Endothelial cell of umbilical vein (primary cell): ENCODE results near the gene NR2F6. TPM values are rescaled to one million over a fixed set of nuclear protein-coding genes. Genes with fewer than 3 reads are reported as not detected.

ENCODE experiments used
- BruUV-seq: library from RNA; stranded (reverse); fragments of 400-500 nt; replicated peaks from 2 replicates; lab custom pipeline; 2021; lab: Mats Ljungman, UMichigan
- CTCF ChIA-PET: fragments of 300-600, 350-600 bp; sonication (Branson Sonifier 250); formaldehyde crosslinking; loops from one replicate; lab custom pipeline; 2021; ENCODE audit warnings: antibody characterized with exemption, inconsistent platforms; lab: Charles Lee
- POLR2A ChIA-PET: fragments of 300-600, 350-600 bp; sonication (Branson Sonifier 250); formaldehyde crosslinking; loops from one replicate; lab custom pipeline; 2021; ENCODE audit warnings: antibody characterized with exemption, inconsistent platforms; lab: Charles Lee
- DNase-seq: peaks from one replicate; pipeline ENCODE4 v3.0.0-alpha.2; 2011; ENCODE audit warnings: low read depth, low spot score
- FAIRE-seq: peaks from 2 replicates; lab custom pipeline; 2011; peaks lifted over from hg19 to GRCh38; lab: Jason Lieb, UNC
- H2AFZ ChIP-seq: 2 replicates; pipeline ENCODE4 v1.6.0; 2012; ENCODE audit warnings: low read depth, low read length, control low read depth, inconsistent platforms
- H3K27ac ChIP-seq: 2 replicates; pipeline ENCODE4 v1.5.1; 2011; ENCODE audit warnings: low read depth, mild to moderate bottlenecking, control low read depth, low read length, moderate library complexity; ENCODE audit not compliant: insufficient read depth
- H3K27me3 ChIP-seq, 2 experiments: 2 replicates each; pipeline versions ENCODE4 v1.6.0 to v1.6.1; 2011; ENCODE audit warnings: low read length in 2 of 2, mixed read lengths in 1 of 2; ENCODE audit not compliant: control insufficient read depth in 2 of 2, insufficient read depth in 2 of 2
- H3K36me3 ChIP-seq, 2 experiments: 2 replicates in 1 of 2; 3 replicates in 1 of 2; pipeline ENCODE4 v1.5.1; 2011; ENCODE audit warnings: low read length in 2 of 2, mild to moderate bottlenecking in 1 of 2, moderate library complexity in 1 of 2; ENCODE audit not compliant: control insufficient read depth in 2 of 2, insufficient read depth in 2 of 2; ENCODE audit errors: extremely low read depth in 1 of 2
- H3K4me1 ChIP-seq: 3 replicates; pipeline ENCODE4 v1.5.1; 2011; ENCODE audit warnings: mild to moderate bottlenecking, low read length; ENCODE audit not compliant: control insufficient read depth, insufficient read depth; ENCODE audit errors: extremely low read depth
- H3K4me2 ChIP-seq: 2 replicates; pipeline ENCODE4 v1.6.1; 2011; ENCODE audit warnings: low read length, control low read depth, mixed read lengths; ENCODE audit not compliant: insufficient read depth
- H3K4me3 ChIP-seq, 3 experiments: fragments of 200-600 bp in 1 of 3; sonication (generic), shearing (Covaris generic) in 1 of 3; replicated peaks in 1 of 3; 2 replicates each; pipeline ENCODE4 v1.5.1; 2011 to 2016; ENCODE audit warnings: control low read depth in 3 of 3, low read length in 3 of 3, mild to moderate bottlenecking in 2 of 3, inconsistent platforms in 1 of 3, low read depth in 1 of 3, moderate library complexity in 1 of 3; ENCODE audit not compliant: insufficient read depth in 1 of 3
- H3K79me2 ChIP-seq: 2 replicates; pipeline ENCODE4 v1.6.0; 2012; ENCODE audit warnings: low read length, inconsistent platforms; ENCODE audit not compliant: control insufficient read depth, insufficient read depth
- H3K9ac ChIP-seq: replicated peaks from 2 replicates; pipeline ENCODE3; 2011; ENCODE audit warnings: low read length, control low read depth; ENCODE audit not compliant: insufficient read depth; ENCODE audit errors: extremely low read depth
- H3K9me1 ChIP-seq: replicated peaks from 3 replicates; pipeline ENCODE4 v1.6.0; 2011; ENCODE audit warnings: mild to moderate bottlenecking, low read length; ENCODE audit not compliant: control insufficient read depth, insufficient read depth; ENCODE audit errors: extremely low read depth
- H3K9me3 ChIP-seq: replicated peaks from 2 replicates; pipeline ENCODE4 v1.5.1; 2012; ENCODE audit warnings: low read length, inconsistent platforms; ENCODE audit not compliant: control insufficient read depth, insufficient read depth
- H4K20me1 ChIP-seq: replicated peaks from 2 replicates; pipeline ENCODE3; 2011; ENCODE audit warnings: mild to moderate bottlenecking, low read length; ENCODE audit not compliant: control insufficient read depth, insufficient read depth; ENCODE audit errors: extremely low read depth
- CTCF ChIP-seq, 2 donors: IDR thresholded peaks; 1 replicate in 1 of 2; 2 replicates in 1 of 2; pipeline ENCODE4 v1.5.1; 2011; ENCODE audit warnings: low read length in 2 of 2, mild to moderate bottlenecking in 2 of 2, moderate library complexity in 2 of 2, control low read depth in 1 of 2, inconsistent platforms in 1 of 2, low read depth in 1 of 2; ENCODE audit not compliant: insufficient read depth in 1 of 2; ENCODE audit errors: extremely low read depth in 1 of 2
- EZH2 ChIP-seq: IDR thresholded peaks from 2 replicates; pipeline ENCODE4 v1.6.1; 2012; ENCODE audit warnings: borderline replicate concordance, low read depth, mild to moderate bottlenecking, moderate library complexity, low read length, inconsistent platforms; ENCODE audit not compliant: severe bottlenecking
- FOS ChIP-seq: IDR thresholded peaks from 2 replicates; pipeline ENCODE4 v1.6.1; 2011; ENCODE audit warnings: mild to moderate bottlenecking, low read length, moderate library complexity, borderline replicate concordance; ENCODE audit not compliant: insufficient read depth
- GATA2 ChIP-seq: IDR thresholded peaks from 2 replicates; pipeline ENCODE4 v1.7.0; 2011; ENCODE audit warnings: low read depth, mild to moderate bottlenecking, moderate library complexity, mixed read lengths, low read length; ENCODE audit not compliant: insufficient read length, insufficient read depth
- POLR2A ChIP-seq: IDR thresholded peaks from 2 replicates; pipeline ENCODE4 v1.6.1; 2012; ENCODE audit warnings: low read depth, mild to moderate bottlenecking, control low read depth, low read length
- POLR2AphosphoS5 ChIP-seq: IDR thresholded peaks from 2 replicates; pipeline ENCODE4 v1.6.1; 2012; ENCODE audit warnings: low read depth, mild to moderate bottlenecking, control low read depth, low read length, moderate library complexity; ENCODE audit not compliant: insufficient read depth
- dilution Hi-C: fragments of 300-500 bp; cut with MboI; formaldehyde crosslinking; loops from one replicate; pipeline ENCODE4 v1.15.0; 2019; ENCODE audit warnings: low sequenced_read_pairs; ENCODE audit not compliant: extremely low pct_ligation_motif_present
- intact Hi-C: fragments of 100-400 bp; cut with micrococcal nuclease; formaldehyde crosslinking; loops from one replicate; pipeline ENCODE4 v1.10.0; 2022
- polyA plus RNA-seq, 4 experiments: library from polyadenylated mRNA; depleted of rRNA in 3 of 4; stranded (reverse) in 3 of 4; unstranded in 1 of 4; fragments of >200 nt; gene quantifications; 2 replicates each; pipeline versions ENCODE4 v1.2.1 to v1.2.3, GENCODE V29; 2011 to 2012; ENCODE audit warnings: missing spikeins in 1 of 4
- total RNA-seq: library from RNA; stranded (reverse); gene quantifications from 2 replicates; pipeline ENCODE4 v1.2.3, GENCODE V29; 2021

Gene NR2F6
- total and polyA plus RNA-seq, 2 donors (not counting 3 experiments of a cell fraction or from before 2014, with no cell fraction given), result 36.1 to 38.9 TPM

DNA sequence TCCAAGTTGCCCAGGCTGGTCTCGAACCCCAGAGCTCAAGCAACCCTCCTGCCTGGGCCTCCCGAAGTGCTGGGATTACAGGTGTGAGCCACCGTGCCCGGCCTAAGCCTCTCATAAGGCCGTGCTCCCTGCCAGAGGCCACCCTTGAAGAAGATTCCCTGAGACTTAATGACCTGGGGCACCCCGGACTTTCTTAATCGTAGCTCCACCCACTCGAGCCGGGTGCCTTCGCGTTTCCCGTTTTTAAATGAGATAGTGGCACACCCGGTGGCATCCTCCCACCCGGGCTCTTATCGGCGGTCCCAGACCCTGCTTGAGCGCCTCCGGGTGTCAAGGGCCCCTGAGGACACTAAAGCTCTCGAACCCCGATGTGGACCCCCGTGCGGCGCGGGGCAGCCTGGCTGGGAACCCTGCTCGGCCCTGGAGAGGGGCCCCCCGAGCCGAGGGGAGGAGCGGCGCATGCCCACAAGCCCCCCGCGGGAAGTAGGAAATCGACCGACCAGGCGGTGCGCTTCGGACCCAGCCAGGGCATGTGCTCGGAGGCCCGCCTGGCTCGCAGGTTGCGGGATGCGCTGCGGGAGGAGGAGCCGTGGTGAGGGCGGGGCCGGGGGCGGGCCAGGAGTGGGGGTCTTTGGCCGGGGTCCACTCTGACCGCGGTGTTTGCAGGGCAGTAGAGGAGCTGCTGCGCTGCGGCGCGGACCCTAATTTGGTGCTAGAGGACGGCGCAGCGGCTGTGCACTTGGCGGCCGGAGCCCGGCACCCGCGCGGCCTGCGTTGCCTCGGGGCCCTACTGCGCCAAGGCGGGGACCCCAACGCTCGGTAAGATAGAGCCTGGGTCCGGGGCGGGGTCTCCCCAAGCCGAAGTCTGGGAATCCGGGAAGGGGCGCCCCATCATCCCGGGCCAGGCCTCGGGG is 35.9 kb upstream of the NR2F6 start, which contains the start of gene ANKLE1:
Gene ANKLE1, plus strand, starts transcription at position 511 of the 914 bp plus-strand sequence. Its CDS starts 20 bp downstream, at position 531.
- H3K36me3 ChIP-seq, result peaks cover 0 to 6% of the 10 kb centered on the region in 2 experiments
- peak within 1 kb of the TSS; percentile 10 for H3K9ac ChIP-seq
- no peaks in the 10 kb centered on the region for H3K79me2 ChIP-seq
- dilution Hi-C loops (no loop called here), intact Hi-C loops (loop anchor here (1.0 to 5.0 kb wide), 5 partner anchors 14 to 509 kb away; partner anchors contain the start of gene BABAM1)
- no peaks in the 10 kb centered on the region for H3K9me3 ChIP-seq
- ChIA-PET CTCF (interaction anchor here (0.6 to 3.6 kb wide), 19 partner anchors 9 to 393 kb away, joined by 3 to 27 read pairs (median 5); partner anchors contain the start of genes BABAM1, DDA1, USE1 and USHBP1), POLR2A (interaction anchor here (0.6 to 1.4 kb wide), 3 partner anchors 12 to 46 kb away, joined by 3 to 4 read pairs (median 3); partner anchors contain the start of gene BABAM1)
- no peak for DNase-seq
- no peaks in the 10 kb centered on the region for H3K27me3 ChIP-seq
- TF ChIP-seq POLR2AphosphoS5, result peak; percentile 27
- no peak for TF ChIP-seq FOS
- no peak for TF ChIP-seq POLR2A
- no peak for TF ChIP-seq GATA2
- TF ChIP-seq EZH2, result no peak
- H3K4me2 ChIP-seq, result peak within 1 kb of the TSS; percentile 39
- H4K20me1 ChIP-seq, result no peaks in the 10 kb centered on the region
- no peak within 1 kb of the TSS for H3K27ac ChIP-seq
- BruUV-seq, result no TSS peak
- peaks cover 10% of the 10 kb centered on the region for H3K4me1 ChIP-seq
- peak within 1 kb of the TSS; percentile 10 to 32 (median 29) for H3K4me3 ChIP-seq
- FAIRE-seq, result peak; percentile 40
- peak within 1 kb of the TSS; percentile 90 for H2AFZ ChIP-seq
- H3K9me1 ChIP-seq, result no peaks in the 10 kb centered on the region

DNA sequence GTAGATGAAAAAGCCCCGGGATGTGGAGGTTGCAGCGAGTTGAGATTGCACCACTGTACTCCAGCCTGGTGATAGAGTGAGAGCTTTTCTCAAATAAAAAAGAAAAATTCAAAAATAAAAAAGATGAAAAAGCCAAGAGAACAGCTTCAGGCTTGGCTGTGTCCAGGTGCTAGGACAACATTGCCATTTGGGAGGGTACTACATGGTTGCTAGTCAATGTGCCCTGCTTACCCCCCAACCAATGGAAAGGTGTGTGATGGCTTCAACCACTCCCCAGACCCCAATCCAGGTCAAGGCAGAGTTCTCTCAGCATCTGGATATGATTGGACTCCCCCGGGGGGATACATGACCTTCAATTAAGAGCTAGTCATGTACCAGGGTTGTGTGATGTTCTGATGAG is 33.7 kb upstream of the NR2F6 start:
- no peak for TF ChIP-seq CTCF (IDR thresholded peaks at IDR 0.05; ENCODE audit: extremely low read depth in 1 of 2, insufficient read depth in 1 of 2, low read depth in 1 of 2, low read length in 2 of 2)
- TF ChIP-seq POLR2AphosphoS5, result no peak
- TF ChIP-seq EZH2, result no peak
- no peak for TF ChIP-seq GATA2
- no peak for TF ChIP-seq FOS
- intact Hi-C loops (no loop called here), dilution Hi-C loops (no loop called here)
- BruUV-seq, result no TSS peak
- DNase-seq (no peak), FAIRE-seq (no peak)
- Histone ChIP-seq H3K36me3 (peaks cover 0 to 16% of the 10 kb centered on the region in 2 experiments), H3K4me3 (no peak overlapping the region), H3K4me1 (peaks cover 10% of the 10 kb centered on the region), H3K9ac (no peak overlapping the region), H3K4me2 (no peak overlapping the region), H2AFZ (no peak overlapping the region), H3K79me2 (no peaks in the 10 kb centered on the region), H3K9me1 (no peaks in the 10 kb centered on the region), H4K20me1 (no peaks in the 10 kb centered on the region), H3K9me3 (no peaks in the 10 kb centered on the region), H3K27me3 (no peaks in the 10 kb centered on the region), H3K27ac (no peak overlapping the region)
- ChIA-PET CTCF (interaction anchor here (0.6 to 1.1 kb wide), 3 partner anchors 18 to 20 kb away, joined by 3 to 5 read pairs (median 3); no protein-coding TSS in a partner anchor), POLR2A (no interaction called here)
